Sciatic nerve (tissue), 2 donors: Measurements from ENCODE around the gene ANXA2R. TPM values are rescaled to one million over a fixed set of nuclear protein-coding genes. Genes with fewer than 3 reads are reported as not detected.
"Not testable (repeated sequence)": the region's sequence is repeated elsewhere in the genome, so short reads cannot be mapped to it uniquely, and the experiment has no call there.

Experiments
- ATAC-seq: fragments of 200-7000 bp; cut with Tn5 transposase; one replicate; pipeline ENCODE4 v1.9.1; 2020; ENCODE audit warnings: mild to moderate bottlenecking, moderate library complexity
- DNase-seq: peaks from one replicate; pipeline ENCODE4 v3.0.0-alpha.2; 2020; ENCODE audit warnings: low spot score
- intact Hi-C: fragments of 100-400 bp; cut with DNase I; formaldehyde crosslinking; loops from one replicate; pipeline ENCODE4 v1.14.2; 2022
- total RNA-seq: library from RNA; stranded (reverse); fragmentation: NEBNext Ultra II Directional; extraction: Animal tissue kit (Norgen Biotek cat#: 25700); gene quantifications from one replicate; pipeline ENCODE4 v1.2.1, GENCODE V29; 2021
- donor health status: DM: no; HTN: no; CAD: no.
- donor health status: DM: no; HTN: no; CAD: no.

The ANXA2R gene
- total RNA-seq, 1 donor from 2014 or later = 5.7 TPM

- ATAC-seq (no peak), DNase-seq (no peak)
- intact Hi-C loops = no loop called here
Measured at GRCh38 chr5:43063721-43064171, 23.6 kb upstream of the ANXA2R start.

- DNase-seq (no peak), ATAC-seq (no peak)
- intact Hi-C loops = no loop called here
Measured at GRCh38 chr5:43061352-43062075, 21.4 kb upstream of the ANXA2R start.

GRCh38 chr5:43060020-43060419, 19.9 kb upstream of the ANXA2R start:
- intact Hi-C loops, ATAC-seq, DNase-seq: not testable (repeated sequence)

- not testable (repeated sequence) for ATAC-seq
Measured at GRCh38 chr5:43055098-43055497, 15.0 kb upstream of the ANXA2R start.

GRCh38 chr5:43051684-43052083, 11.6 kb upstream of the ANXA2R start:
- intact Hi-C loops = no loop called here
- ATAC-seq = no peak
- DNase-seq = no peak

More at GRCh38 chr5:43055098-43055497, 15.0 kb upstream of the ANXA2R start:
- DNase-seq, intact Hi-C loops: not testable (repeated sequence)

GRCh38 chr5:43050384-43050783, 10.3 kb upstream of the ANXA2R start:
- intact Hi-C loops = no loop called here
- DNase-seq (no peak), ATAC-seq (no peak)

- no peak for DNase-seq
- no peak for ATAC-seq
- intact Hi-C loops = loop anchor here (10.0 kb wide), 1 partner anchor 54 kb away; no protein-coding TSS in a partner anchor
Measured at GRCh38 chr5:43049236-43049635, 9.1 kb upstream of the ANXA2R start.

- intact Hi-C loops = loop anchor here (10.0 kb wide), 1 partner anchor 52 kb away; no protein-coding TSS in a partner anchor
- no peak for ATAC-seq
- DNase-seq = no peak
Measured at GRCh38 chr5:43046474-43046873, 6.4 kb upstream of the ANXA2R start.

- no peak for DNase-seq
- intact Hi-C loops = loop anchor here (10.0 kb wide), 1 partner anchor 50 kb away; no protein-coding TSS in a partner anchor
- no peak for ATAC-seq
Measured at GRCh38 chr5:43045236-43045635, 5.1 kb upstream of the ANXA2R start.

GRCh38 chr5:43044181-43044914, 4.2 kb upstream of the ANXA2R start:
- intact Hi-C loops = loop anchor here (10.0 kb wide), 1 partner anchor 50 kb away; no protein-coding TSS in a partner anchor

GRCh38 chr5:43043400-43043756, 3.3 kb upstream of the ANXA2R start:
- intact Hi-C loops = loop anchor here (2.0 to 10.0 kb wide), 2 partner anchors 25 to 49 kb away; no protein-coding TSS in a partner anchor
- no peak for DNase-seq
- ATAC-seq = no peak

More at GRCh38 chr5:43044181-43044914, 4.2 kb upstream of the ANXA2R start:
- DNase-seq (no peak), ATAC-seq (no peak)

- DNase-seq (peak; percentile 86), ATAC-seq (peak; percentile 63)
- intact Hi-C loops = loop anchor here (2.0 to 10.0 kb wide), 2 partner anchors 24 to 48 kb away; no protein-coding TSS in a partner anchor
Measured at GRCh38 chr5:43042626-43043399, 2.7 kb upstream of the ANXA2R start.

GRCh38 chr5:43042176-43042625, 2.1 kb upstream of the ANXA2R start:
- intact Hi-C loops = loop anchor here (2.0 to 10.0 kb wide), 2 partner anchors 23 to 47 kb away; no protein-coding TSS in a partner anchor
- ATAC-seq (peak; percentile 47), DNase-seq (peak; percentile 84)

GRCh38 chr5:43041669-43042175, 1.6 kb upstream of the ANXA2R start:
- intact Hi-C loops = loop anchor here (2.0 to 10.0 kb wide), 2 partner anchors 23 to 47 kb away; no protein-coding TSS in a partner anchor
- peak; percentile 53 for ATAC-seq
- DNase-seq = peak; percentile 83

- ATAC-seq = peak; percentile 12
- intact Hi-C loops = loop anchor here (10.0 kb wide), 1 partner anchor 46 kb away; no protein-coding TSS in a partner anchor
- DNase-seq = no peak
Measured at GRCh38 chr5:43041110-43041668, 1.1 kb upstream of the ANXA2R start.

GRCh38 chr5:43039471-43040286, 440 bp downstream of the ANXA2R start:
- ATAC-seq (peak; percentile 41), DNase-seq (peak; percentile 83)
- intact Hi-C loops = loop anchor here (10.0 kb wide), 1 partner anchor 45 kb away; no protein-coding TSS in a partner anchor

- intact Hi-C loops = no loop called here
- DNase-seq (no peak), ATAC-seq (no peak)
Measured at GRCh38 chr5:43039152-43039470, 1.0 kb downstream of the ANXA2R start.
